Stimulated activated CD8-positive, alpha-beta memory T cell treated with anti-CD3 and anti-CD28 coated beads, Interleukin-15, amount 100 ng/mL, for 24 hours (primary cell): ENCODE results near the gene LRRC74A.
"Not testable (repeated sequence)": the region's sequence is repeated elsewhere in the genome, so short reads cannot be mapped to it uniquely, and the experiment has no call there.

Source experiments
- DNase-seq: peaks from one replicate; pipeline ENCODE4 v3.0.0-alpha.2; 2020; ENCODE audit warnings: low read depth

The LRRC74A gene

GRCh38 chr14:76894308-76894707 is 68.1 kb downstream of the LRRC74A start:
- DNase-seq, result no peak

- not testable (repeated sequence) for DNase-seq
Observed at GRCh38 chr14:76898006-76898405, 71.8 kb downstream of the LRRC74A start.

- DNase-seq, result no peak
Observed at GRCh38 chr14:76900682-76901081, 74.5 kb downstream of the LRRC74A start.

GRCh38 chr14:76901171-76902055 is 75.2 kb downstream of the LRRC74A start:
- DNase-seq, result no peak

- no peak for DNase-seq
Observed at GRCh38 chr14:76902591-76902990, 76.4 kb downstream of the LRRC74A start.

- DNase-seq, result no peak
Observed at GRCh38 chr14:76904100-76904739, 78.0 kb downstream of the LRRC74A start.

GRCh38 chr14:76904740-76905569 is 78.7 kb downstream of the LRRC74A start:
- peak; percentile 53 for DNase-seq

GRCh38 chr14:76908834-76909233 is 82.6 kb downstream of the LRRC74A start:
- DNase-seq, result no peak

- DNase-seq, result no peak
Observed at GRCh38 chr14:76909266-76909665, 83.1 kb downstream of the LRRC74A start.

- DNase-seq, result no peak
Observed at GRCh38 chr14:76910371-76910890, 84.2 kb downstream of the LRRC74A start.

- no peak for DNase-seq
Observed at GRCh38 chr14:76911473-76911872, 85.3 kb downstream of the LRRC74A start.

- not testable (repeated sequence) for DNase-seq
Observed at GRCh38 chr14:76914533-76915081, 88.4 kb downstream of the LRRC74A start.

- no peak for DNase-seq
Observed at GRCh38 chr14:76916040-76916715, 90.0 kb downstream of the LRRC74A start.

GRCh38 chr14:76917158-76917596 is 91.0 kb downstream of the LRRC74A start:
- no peak for DNase-seq

GRCh38 chr14:76917745-76918255 is 91.6 kb downstream of the LRRC74A start:
- no peak for DNase-seq

GRCh38 chr14:76918256-76918781 is 92.1 kb downstream of the LRRC74A start:
- no peak for DNase-seq

- no peak for DNase-seq
Observed at GRCh38 chr14:76918782-76919394, 92.7 kb downstream of the LRRC74A start.
